ENCODE measurements around the gene LRRC14B.
"Not testable (repeated sequence)": the region's sequence is repeated elsewhere in the genome, so short reads cannot be mapped to it uniquely, and the experiment has no call there.

GRCh38 chr5:237931-238330 is 46.6 kb downstream of the LRRC14B start:
- TF ChIP-seq CTCF (optimal IDR thresholded peaks at IDR 0.05 in 1 of 3, IDR thresholded peaks at IDR 0.05 in 1 of 3, conservative IDR thresholded peaks at IDR 0.05 in 1 of 3; ENCODE audit: extremely low read depth in 1 of 3, insufficient read depth in 2 of 3, low read length in 3 of 3); EZH2 (IDR thresholded peaks at IDR 0.05; ENCODE audit: low read length): not testable (repeated sequence)
